GM21737 (cell line): Measurements from ENCODE around the gene ITGB2.

ENCODE experiments used
- ATAC-seq: cut with Tn5 transposase; IDR thresholded peaks from one replicate; pipeline ENCODE4 v1.9.1; 2021; ENCODE audit warnings: mild to moderate bottlenecking, moderate library complexity; ENCODE audit not compliant: unreplicated experiment

Gene ITGB2

DNA sequence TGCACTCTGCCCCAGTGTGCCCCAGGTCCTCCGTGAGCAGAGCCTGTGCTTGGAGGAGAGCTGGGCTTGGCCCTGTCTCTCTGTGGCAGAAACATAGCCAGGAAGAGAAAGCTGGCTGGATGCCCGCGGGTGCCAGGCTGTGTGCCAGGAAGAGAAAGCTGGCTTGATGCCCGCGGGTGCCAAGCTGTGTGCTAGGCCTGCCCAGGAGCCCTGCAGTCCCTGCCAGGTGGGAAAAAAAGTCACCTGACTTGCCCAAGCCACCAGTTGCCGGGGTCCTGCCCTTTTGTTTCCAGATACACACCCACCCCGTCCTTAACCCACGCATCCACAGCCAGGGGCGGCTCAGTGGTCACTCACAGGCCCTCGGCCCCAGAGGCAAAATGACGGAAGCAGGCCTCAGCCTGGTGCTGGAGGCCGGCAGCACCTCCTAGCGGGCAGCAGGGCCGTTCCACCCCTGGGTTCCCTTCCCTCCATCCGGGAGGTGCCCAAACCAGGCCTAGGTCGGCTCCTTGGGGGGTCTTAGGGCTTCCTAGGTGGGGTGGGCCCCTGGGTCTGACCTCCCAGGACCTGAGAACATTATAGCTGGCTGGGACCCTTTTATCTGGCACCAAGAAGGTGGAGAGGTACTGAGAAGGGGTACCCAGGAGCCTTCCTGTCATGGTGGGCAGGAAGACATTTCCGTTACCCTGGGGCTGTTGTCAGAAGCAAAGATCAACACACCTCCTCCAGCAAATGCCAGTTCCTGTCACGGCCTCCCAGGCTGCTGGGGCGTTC, 9.1 kb downstream of the ITGB2 start:
- ATAC-seq, result no peak

DNA sequence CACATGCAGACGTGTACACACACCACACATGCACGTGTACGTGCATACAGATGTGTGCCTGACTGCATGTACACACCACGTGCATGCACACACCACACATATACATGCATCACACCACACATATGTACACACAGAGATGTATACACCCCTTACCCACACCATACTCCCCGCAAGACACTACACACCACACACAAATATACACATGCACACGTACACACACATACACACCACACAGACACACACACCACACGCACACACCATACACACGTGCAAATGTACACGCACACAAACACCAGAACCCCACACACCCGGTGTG, 9.7 kb downstream of the ITGB2 start:
- ATAC-seq, result no peak

DNA sequence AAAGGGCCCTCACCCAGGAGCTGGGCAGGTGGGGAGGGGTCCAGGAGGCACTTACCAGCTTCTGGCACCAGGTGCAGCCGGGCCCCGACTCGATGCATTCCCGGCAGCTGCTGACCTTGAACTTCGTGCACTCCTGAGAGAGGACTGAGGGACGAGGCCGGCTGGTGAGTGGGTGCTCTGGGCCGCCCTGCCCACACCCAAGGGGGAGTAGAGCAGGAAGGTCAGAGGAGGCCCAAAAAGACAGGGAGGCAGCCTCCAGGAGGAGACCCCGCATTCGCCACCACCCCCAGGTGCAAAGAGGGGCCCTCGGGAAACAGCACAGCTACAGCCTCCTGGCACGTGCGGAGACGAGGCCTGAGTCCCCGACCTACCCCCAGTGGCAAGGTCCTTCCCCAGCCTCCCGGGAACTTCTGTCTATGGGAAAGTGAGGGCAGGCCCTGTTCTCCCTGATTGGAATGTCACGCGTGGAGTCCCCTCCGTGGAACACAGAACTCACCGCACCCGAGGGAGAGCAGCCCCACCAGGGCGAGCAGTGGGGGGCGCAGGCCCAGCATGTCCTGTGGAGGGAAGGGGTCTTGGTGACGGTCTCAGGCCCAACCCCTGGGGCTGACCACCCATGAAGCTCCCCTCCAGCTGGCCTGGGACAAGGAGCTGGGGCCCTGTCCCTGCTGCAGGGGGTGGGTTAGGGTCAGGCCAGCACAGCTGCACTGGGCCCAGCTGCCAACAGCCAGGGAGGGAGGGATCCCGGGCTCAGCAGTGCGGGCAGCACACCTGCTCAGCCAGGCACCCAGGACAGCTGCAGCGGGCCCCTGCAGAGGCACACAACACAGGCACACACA, 10.3 kb downstream of the ITGB2 start:
- no peak for ATAC-seq

DNA sequence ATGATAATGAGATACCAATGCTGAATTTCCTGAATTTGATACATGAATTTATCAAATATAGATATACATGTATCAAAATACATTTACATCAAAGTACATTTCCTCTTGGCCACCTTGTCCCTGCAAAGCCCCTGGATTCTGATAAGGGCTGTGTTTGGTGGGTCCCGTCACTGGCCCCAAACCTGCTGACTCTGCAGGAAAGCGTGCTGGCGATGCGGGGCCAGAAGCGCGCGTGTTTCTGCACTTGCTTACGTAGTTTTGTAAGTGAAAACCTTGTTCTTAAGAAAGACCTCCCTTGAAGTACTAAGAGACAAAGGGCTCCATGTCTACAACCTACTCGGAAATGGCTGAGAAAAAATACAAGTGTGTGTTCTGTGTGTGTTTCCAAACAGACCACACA, 11.0 kb downstream of the ITGB2 start:
- ATAC-seq, result no peak

DNA sequence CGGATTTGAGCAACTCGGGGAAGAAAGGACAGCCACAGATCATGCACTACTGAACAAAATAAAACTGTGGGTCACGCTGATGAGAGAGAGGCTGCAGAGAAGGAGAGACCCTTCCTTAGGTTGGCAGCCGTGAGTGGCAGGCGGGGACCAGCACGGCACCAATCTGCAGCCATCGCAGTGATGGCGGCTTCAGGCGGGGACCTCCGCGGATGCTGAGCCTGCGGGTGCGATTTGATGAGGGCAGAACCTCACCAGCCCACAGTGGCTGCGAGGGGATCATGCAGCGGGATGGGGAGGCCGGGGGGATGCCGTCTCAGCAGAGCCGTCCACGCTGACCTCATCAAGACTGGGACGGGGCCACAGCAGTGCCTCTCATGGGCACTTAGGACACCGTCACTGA, 11.8 kb downstream of the ITGB2 start:
- no peak for ATAC-seq

DNA sequence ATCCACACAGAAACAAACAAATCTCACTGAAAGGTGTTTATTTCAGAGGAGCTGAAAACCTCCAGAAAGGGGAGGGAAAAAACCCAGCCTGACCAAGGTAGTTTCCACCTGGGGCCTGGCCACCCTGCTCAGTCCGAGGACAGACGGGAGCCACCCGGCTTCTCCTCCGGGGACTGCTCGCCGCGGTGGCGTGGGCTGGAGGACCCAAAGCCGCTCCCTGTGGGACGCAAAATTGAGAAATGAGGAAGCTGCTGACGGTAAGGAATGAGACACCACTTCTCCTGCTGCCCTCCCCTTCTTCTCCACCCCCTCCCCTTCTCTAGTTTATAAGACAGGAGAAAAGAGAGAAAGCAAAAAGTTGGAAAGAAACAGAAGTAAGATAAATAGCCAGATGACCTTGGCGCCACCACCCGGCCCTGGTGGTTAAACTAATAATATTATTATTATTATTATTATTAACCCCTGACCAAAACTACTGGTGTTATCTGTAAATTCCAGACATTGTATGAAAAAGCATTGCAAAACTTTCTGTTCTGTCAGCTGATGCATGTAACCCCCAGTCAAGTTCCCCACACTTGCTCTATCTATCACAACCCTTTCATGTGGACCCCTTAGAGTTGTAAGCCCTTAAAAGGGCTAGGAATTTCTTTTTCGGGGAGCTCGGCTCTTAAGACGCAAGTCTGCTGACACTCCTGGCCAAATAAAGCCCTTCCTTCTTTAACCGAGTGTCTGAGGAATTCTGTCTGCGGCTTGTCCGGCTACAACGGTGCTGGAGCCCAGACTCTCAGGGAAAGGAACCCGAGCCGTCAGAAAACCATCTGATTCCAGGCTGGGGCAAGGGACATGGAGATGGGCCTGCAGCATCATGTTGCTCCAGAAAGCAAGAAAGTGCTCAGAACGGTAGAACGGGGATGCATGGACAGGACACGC, 12.5 kb downstream of the ITGB2 start:
- ATAC-seq, result no peak

DNA sequence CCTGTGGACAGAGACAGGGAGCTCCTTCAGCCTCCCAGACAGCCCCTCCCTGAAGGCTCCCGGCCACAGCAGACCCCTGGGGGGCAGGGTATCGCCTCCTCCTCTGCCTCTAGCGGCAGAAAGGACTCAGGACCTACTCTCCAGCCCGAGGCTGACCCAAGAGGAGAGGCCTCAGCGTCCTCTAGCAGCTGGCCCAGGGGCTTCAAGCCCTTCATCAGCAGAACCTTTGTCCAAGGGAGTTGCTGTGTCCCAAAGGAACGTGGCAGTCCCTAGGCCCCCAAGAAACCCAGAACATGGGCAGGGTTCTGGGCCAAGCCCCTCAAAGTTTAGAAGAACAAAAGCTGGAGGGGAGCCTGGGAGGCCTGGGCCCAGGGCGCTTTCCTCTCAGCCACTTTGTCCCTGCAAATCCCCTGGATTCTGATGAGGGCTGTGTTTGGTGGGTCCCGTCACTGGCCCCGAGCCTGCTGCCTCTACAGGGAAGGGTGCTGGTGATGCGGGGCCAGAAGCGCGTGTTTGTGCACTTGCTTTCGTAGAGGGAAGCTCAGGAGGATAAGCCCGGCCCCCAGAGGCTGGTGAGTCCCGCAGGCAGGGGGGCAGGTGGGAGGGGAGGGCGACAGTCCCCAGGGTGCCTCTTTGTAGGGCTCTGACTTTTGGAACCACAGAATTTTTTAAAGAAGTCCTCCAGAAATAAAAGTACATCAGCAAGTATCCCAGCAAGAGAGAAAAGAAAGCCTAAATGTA, 13.3 kb downstream of the ITGB2 start:
- no peak for ATAC-seq

DNA sequence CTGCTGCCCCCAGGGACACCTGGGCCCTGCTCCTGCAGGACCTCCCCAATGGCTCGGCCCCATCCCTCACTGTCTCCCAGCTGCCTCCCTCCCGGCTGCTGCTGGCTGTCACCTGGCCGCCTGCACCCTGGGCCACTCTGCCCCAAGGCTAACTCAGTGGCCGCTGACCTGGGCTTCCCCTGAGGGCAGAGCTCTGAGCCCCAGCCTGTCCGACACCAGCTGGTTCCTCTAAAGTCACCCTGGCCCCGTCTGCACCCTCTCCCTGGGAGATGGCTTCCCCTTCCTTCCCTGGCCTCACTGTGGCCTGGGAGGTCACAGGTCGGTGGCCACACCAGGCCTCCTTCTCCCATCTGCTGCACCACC, 15.0 kb downstream of the ITGB2 start:
- ATAC-seq, result no peak

DNA sequence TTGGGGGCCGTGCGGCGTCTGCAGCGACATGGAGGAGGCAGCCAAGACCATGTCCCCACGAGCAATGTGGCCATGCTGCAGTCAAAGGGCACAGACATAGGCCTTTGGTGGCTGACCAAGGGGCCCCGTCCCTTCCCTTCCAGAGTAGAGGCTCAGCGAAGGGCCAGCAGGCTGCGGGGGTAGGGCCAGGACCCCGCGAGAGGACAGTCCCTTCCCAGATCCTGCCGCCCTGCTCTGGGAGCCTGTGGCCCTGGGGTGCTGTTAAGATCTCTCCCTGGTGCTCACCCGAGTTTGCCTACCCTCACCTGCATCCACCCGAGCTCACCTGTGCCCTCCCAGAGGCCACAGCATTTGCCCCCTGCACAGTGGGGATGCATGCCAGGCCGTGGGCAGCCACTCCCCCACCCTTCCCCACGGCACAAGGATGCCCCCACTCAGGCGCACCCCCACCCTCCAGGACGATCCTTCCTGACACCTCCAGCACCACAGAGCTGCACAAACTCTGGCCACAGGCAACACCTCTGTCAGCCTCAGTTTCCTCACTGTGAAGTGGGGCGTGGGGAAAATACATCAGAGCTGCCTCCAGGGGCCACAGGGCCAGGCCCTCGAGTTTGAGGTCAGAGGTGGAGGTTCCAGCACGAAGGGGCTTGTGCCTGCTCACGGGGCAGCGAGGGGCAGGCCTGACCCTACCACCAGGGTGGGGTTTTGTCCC, 15.5 kb downstream of the ITGB2 start:
- ATAC-seq, result no peak

DNA sequence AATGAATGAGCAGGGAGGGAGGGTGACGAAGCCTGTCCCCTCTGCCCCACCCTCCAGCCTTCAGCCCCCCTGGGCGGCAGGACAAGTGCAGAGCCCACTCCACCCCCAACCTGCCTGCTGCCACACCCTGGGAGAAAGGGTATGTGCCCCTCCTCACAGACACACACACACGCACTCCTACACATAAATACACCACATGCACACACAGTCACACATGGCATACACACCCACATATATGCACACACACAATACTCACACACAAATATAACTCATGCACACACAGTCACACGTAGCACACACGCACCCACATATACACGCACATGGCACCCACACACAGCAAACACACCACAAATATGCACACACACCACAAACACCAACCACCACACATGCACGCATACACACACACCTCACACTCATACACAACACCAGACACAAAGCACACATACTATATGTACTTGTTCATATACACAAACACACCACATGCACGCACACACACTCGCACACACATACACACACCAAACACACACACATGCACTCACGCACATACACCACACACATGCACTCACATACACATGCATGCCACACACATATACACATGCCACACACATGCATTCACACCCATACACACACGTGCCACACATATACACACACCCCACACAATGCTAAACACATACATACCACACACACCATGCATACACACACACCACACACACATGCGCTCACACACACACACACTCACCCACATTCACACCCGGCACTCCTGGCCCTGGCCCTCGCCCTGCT, 16.4 kb downstream of the ITGB2 start:
- ATAC-seq, result no peak

DNA sequence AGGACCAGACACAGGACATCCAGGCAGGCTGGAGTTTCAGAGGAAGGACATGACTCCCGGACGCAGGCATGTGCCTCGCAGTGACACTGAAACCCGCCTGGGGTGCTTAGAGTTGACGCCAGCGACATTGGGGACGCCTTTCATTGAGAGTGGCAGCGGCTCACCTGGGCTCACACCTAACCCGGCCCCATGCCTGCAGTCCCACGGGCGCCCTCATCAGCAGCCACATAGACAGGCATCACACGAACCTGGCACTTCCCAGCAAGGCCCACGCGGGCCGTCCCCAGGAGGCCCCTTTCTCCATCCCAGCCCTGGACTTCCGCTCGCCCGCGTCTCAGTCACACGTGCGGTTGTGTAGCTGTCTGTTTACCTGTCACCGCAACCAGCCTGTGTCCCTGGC, 17.0 kb downstream of the ITGB2 start:
- no peak for ATAC-seq

DNA sequence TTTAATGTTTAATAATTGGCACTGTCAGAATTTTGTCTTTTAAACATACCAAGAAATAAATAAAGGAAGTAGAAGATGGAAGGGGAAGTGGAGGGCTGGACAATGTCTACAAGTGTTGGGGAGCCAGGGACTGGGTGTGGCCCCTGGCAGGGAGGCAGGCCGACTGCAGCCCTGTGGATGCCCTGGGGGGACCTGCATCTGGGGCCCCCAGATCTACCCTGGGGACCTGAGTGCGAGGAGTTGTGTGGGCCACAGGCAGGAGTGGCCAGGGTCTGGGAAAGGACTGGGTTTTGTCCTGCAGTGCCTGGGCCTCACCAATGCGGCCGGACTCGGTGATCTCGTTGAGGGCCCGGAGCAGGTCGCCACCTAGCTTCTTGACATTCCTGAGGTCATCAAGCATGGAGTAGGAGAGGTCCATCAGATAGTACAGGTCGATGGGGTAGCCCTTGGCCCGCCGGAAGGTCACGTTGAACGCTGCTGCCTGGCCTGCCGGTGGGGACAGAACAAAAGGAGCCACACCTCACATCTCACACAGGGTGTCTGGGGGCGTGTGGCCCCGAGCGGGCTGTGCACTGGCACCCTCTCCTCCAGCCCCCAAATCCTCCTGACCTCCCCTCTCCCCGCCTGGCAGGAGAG, 17.5 kb downstream of the ITGB2 start:
- no peak for ATAC-seq

DNA sequence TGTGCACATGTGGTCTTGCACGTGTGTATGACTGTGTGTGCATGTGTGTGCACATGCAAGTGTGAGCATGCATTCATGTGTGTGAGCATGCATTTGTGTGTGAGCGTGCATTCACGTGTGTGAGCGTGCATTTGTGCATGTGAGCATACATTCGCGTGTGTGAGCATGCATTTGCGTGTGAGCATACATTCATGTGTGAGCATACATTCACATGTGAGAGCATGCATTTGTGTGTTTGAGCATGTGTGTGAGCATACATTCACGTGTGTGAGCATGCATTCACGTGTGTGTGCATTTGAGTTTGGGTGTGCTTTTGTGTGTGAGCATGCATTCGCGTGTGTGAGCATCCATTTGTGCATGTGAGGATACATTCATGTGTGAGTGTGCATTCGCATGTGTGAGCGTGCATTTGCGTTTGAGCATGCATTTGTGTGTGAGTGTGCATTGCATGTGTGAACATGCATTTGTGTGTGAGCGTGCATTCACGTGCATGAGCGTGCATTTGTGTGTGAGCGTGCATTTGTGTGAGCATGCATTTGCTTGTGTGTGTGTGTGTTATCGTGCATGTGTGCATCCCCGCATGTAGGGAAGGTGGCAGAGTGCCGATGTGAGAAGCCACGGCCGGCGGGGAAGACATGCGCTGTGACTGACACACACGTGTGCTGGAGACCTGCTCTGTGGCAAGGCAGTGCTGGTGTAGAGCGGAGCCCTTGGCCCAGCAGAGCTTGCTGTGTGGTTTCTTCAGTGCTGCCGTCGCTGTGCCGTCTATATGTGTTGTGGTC, 18.2 kb downstream of the ITGB2 start:
- ATAC-seq, result no peak

DNA sequence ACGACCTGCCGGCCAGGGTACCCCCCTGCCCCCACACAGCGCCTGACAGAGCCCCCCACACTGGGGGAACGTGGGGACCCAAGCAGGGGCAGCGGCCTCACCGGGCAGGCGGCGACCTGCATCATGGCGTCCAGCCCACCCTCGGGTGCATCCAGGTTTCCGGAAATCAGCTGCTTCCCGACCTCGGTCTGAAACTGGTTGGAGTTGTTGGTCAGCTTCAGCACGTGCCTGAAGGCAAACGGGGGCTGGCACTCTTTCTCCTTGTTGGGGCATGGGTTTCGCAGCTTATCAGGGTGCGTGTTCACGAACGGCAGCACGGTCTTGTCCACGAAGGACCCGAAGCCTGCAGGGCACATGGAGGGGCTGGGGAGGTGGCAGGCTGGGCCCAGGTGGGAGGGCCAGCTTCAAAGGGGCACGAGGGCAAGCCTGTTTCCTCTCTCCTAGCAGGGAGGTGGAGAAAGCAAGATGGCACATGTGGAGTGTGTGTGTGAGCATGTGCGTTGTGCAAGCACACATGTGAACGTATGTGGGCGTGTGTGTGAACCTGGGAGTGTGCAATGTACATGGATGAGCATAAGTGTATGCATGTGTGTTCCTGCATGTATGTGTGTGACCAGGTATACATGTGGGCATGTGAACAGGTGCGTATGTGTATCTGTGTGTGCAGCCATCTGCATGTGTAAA, 19.2 kb downstream of the ITGB2 start:
- no peak for ATAC-seq

DNA sequence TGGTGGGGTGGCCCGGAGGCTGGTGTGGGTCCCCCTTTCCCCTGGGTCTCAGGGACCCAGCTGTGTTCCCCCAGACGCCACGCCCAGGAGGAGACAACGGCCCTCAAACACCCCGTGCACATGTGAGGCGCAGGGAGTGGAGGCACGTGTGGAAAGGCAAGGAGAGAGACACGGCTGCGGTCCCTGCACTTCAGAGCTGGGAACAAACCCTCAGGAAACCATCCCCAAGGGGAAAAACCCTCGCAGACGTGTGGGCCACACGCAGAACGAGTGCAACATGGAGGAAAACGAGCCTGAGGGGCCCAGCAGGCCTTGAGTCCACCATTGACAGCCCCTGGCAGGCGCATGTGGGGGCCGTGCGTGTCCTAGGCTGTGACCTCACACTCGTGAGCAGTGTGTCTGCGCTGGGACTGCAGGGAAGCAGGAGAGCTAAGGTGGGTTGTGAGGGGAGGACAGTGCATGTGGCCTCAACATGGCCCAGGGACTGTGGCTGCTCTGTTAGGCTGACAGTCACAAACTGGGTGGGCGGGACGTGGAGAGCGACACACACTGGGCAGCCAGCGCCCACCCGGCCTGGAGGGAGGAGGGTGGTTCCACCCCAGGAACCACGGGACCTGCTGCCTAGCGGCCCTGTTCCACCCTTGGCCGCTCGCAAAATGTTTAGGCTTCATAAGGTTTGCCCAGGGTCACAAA, 20.0 kb downstream of the ITGB2 start:
- ATAC-seq, result no peak

DNA sequence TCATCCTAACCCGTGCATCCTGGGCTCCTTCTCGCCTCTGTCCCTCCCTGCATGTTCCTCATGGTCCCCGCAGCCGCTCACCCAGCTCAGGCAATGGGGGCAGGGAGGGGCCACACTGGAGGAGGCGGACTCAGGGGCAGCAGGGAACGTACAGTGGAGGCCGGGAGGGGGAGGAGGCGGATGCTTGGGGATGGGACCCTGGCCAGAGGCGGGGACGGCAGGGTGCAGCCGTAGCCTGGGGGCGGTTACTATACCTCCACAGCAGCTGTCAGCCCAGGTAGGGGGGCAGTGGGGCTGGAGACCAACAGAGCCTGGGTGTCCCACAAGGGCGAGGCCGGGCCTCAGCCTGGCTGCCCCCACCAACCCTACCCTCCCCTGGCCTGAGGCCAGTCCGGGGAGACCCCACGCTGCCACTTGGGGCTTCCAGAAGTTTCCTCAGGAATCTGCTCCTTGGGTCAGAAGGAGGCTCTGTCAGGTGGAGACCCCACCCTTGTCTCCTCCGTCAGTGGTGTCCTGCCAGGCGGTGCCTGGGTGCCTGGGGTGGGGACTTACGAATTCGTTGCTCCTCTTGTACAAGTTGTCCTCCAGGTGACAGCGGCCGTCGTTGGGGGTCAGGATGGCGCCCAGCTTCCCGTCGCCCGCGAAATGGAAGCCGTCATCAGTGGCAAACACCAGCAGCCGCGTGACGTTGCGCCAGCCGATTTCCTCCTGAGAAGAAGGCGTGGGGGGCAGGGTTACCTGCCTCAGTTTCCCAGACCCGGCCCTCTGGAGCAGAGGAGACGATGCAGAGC, 20.7 kb downstream of the ITGB2 start:
- ATAC-seq, result no peak
